ENCODE measurements around the gene MSRB3.
"Not testable (repeated sequence)": the region's sequence is repeated elsewhere in the genome, so short reads cannot be mapped to it uniquely, and the experiment has no call there.

The MSRB3 gene

GRCh38 chr12:65278576-65279368 is at the start of gene MSRB3:
MSRB3 (plus strand) TSS chr12:65278683; CDS start chr12:65308580, 29,897 bp downstream.
- no peak for DNase-seq (ENCODE audit: low read depth in 2 of 2)

GRCh38 chr12:65229441-65229840 is 49.0 kb upstream of the MSRB3 start:
- no peak for DNase-seq (ENCODE audit: low read depth in 2 of 2)

- no peak for DNase-seq (ENCODE audit: low read depth in 2 of 2)
Observed at GRCh38 chr12:65232476-65233077, 45.9 kb upstream of the MSRB3 start.

- no peak for DNase-seq (ENCODE audit: low read depth in 2 of 2)
Observed at GRCh38 chr12:65237153-65237552, 41.3 kb upstream of the MSRB3 start.

- DNase-seq (ENCODE audit: low read depth in 2 of 2) = no peak
Observed at GRCh38 chr12:65238609-65239008, 39.9 kb upstream of the MSRB3 start.

GRCh38 chr12:65248656-65249633 is 29.5 kb upstream of the MSRB3 start:
- DNase-seq (ENCODE audit: low read depth in 2 of 2) = no peak

GRCh38 chr12:65252515-65252914 is 26.0 kb upstream of the MSRB3 start:
- DNase-seq (ENCODE audit: low read depth in 2 of 2) = no peak

- no peak for DNase-seq (ENCODE audit: low read depth in 2 of 2)
Observed at GRCh38 chr12:65257986-65258385, 20.5 kb upstream of the MSRB3 start.

GRCh38 chr12:65259501-65259900 is 19.0 kb upstream of the MSRB3 start:
- DNase-seq (ENCODE audit: low read depth in 2 of 2) = no peak

- DNase-seq (ENCODE audit: low read depth in 2 of 2) = no peak
Observed at GRCh38 chr12:65263777-65264176, 14.7 kb upstream of the MSRB3 start.

- DNase-seq (ENCODE audit: low read depth in 2 of 2) = no peak
Observed at GRCh38 chr12:65266408-65266807, 12.1 kb upstream of the MSRB3 start.

GRCh38 chr12:65269603-65270002 is 8.9 kb upstream of the MSRB3 start:
- DNase-seq (ENCODE audit: low read depth in 2 of 2) = no peak

GRCh38 chr12:65274602-65275272 is 3.7 kb upstream of the MSRB3 start:
- no peak for DNase-seq (ENCODE audit: low read depth in 2 of 2)

- DNase-seq (ENCODE audit: low read depth in 2 of 2) = no peak
Observed at GRCh38 chr12:65275627-65276026, 2.9 kb upstream of the MSRB3 start.

GRCh38 chr12:65276916-65277530 is 1.5 kb upstream of the MSRB3 start:
- no peak for DNase-seq (ENCODE audit: low read depth in 2 of 2)

- DNase-seq (ENCODE audit: low read depth in 2 of 2) = no peak
Observed at GRCh38 chr12:65277994-65278575, 398 bp upstream of the MSRB3 start.

- DNase-seq (ENCODE audit: low read depth in 2 of 2) = no peak
Observed at GRCh38 chr12:65279369-65280112, 1.1 kb downstream of the MSRB3 start.

GRCh38 chr12:65280306-65280705 is 1.8 kb downstream of the MSRB3 start:
- no peak for DNase-seq (ENCODE audit: low read depth in 2 of 2)

GRCh38 chr12:65282840-65283239 is 4.4 kb downstream of the MSRB3 start:
- no peak for DNase-seq (ENCODE audit: low read depth in 2 of 2)

- not testable (repeated sequence) for DNase-seq (ENCODE audit: low read depth in 2 of 2)
Observed at GRCh38 chr12:65285532-65285931, 7.0 kb downstream of the MSRB3 start.
